HG03045 (cell line): ENCODE data around the gene PPP3CA.

Experiments used
- ATAC-seq: cut with Tn5 transposase; IDR thresholded peaks from one replicate; pipeline ENCODE4 v1.9.1; 2021; ENCODE audit warnings: mild to moderate bottlenecking, moderate library complexity; ENCODE audit not compliant: unreplicated experiment

The PPP3CA gene

DNA sequence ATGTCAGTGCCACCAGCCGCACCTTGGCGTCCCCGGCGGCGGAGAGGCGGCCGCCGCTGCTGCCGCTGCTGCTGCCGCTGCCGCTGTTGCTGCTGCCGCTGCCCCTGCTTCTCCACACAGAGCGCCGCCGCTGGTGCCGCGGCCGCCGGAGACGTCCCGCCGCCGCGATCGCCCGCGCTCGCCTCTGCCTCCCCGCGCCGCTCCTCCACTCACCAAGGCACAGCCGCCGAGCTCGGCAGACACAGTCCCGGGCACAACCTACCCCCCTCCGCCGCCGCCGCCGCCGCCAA, at the start of gene PPP3CA:
TSS of gene PPP3CA (minus strand) at position 260 of the 290 bp plus-strand sequence.
- ATAC-seq = peak; percentile 26

GRCh38 chr4:101393256-101393655, 45.9 kb upstream of the PPP3CA start:
- ATAC-seq = no peak

DNA sequence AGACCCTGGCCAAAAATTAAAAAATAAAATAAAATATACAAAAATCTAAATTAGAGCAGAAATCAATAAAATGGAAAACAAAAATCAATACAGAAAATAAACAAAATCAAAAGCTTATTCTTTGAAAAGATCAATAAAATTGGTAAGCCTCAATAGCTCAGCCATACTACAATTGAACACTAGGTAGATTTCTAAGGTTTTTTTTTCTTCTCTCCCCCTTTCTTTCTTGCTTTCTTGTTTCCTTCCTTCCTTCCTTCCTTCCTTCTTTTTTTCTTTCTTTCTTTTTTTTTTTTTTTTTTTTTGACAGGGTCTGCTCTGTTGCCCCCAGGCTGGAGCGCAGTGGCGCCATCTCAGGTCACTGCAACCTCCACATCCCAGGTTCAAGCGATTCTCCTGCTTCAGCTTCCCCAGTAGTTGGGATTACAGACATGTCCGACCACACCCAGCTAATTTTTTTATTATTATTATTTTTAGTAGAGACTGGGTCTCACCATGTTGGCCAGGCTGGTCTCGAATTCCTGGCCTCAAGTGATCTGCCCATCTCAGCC, 23.4 kb upstream of the PPP3CA start:
- ATAC-seq = no peak

- no peak for ATAC-seq
These were observed 19.9 kb upstream of the PPP3CA start for GRCh38 chr4:101367201-101367600.

DNA sequence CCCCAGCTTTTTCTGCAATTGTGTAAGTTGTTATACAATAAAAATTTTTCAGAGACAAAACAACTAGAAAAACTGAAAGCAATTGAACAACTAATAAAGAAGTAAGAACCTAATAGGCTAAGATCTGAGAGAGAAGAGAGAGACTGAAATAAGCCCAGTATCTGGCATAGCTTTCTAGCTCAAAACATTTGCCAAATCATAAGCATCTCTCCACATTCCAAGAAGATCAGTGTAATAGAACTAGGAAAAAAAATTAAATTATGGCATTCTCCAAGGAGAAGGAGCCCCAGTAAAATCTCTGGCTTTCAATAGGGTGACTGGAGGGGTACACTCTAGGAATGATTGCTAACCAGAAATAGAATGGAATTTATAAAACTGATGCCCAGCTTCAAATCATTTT, 19.0 kb upstream of the PPP3CA start:
- ATAC-seq = no peak

DNA sequence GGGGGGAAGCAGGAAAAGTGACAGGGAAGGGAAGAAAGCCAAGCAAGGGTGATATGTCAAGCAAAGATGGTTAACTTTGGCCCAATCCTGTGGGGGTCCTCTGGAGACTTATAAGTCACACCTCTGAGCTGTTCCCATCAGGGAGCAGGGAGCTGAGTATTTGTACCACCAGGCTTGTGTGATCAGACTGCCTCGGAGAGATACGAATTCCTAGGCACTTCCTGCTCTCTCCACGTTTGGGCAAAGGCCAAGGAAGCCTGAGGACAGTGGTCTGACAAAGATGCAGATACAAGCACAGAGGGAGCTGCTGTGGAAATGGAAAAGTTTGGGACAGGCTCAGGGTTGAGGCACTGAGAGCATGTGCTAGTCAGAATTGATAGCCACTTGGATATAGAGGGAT, 10.4 kb upstream of the PPP3CA start:
- no peak for ATAC-seq

- no peak for ATAC-seq
These were observed 9.6 kb upstream of the PPP3CA start for GRCh38 chr4:101356928-101357327.

- ATAC-seq = no peak
These were observed 8.7 kb upstream of the PPP3CA start for GRCh38 chr4:101355767-101356702.

GRCh38 chr4:101355246-101355645, 7.9 kb upstream of the PPP3CA start:
- peak; percentile 94 for ATAC-seq

DNA sequence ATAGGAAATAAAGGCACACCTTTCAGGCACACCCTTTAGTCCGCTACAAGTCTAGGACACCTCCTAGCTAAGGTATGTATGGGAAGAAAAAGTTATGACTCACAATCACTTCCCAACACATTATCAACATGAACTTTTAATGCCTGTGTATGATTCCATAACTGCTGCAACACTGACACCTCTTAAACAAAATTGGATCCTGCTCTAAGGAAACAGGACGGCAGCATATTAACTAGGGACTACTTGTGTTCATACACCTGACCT, 2.4 kb upstream of the PPP3CA start:
- no peak for ATAC-seq

DNA sequence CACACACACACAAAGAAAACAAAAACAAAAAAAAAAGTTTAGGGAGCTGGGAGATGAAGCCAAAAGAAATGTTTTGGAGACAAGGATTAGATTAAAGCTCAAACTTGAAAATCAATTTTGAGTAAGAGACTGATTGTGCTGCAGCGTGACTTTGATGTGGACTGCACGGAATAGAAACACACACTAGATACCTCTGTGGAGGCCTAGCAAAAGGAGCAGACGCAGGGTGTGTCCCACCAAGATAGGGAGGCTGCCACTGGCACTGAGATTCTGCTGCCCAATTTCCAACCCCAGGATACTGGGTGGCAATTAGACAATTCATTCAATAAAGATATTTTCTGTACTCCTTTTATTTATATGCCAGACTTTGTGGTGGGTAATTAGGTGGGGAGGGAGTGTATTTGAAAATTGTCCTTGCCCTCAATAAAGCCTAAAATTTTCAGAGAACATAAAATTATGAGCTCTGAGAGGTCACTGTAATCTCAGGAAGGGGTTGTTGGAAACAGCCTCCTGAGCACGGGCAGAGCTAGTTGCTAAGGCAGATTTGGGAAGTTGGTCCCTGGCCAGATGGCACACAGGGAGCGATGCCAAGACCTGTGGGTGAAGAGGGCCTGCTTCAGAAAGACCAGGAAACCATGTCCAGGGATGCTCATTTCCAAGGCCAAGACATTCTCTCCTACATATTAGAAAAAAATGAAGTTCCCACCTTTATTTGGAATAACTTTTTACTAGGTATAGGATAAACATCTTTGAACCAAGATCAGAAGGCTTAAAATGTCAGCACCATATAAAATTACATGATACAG, 1.9 kb upstream of the PPP3CA start:
- ATAC-seq = no peak

DNA sequence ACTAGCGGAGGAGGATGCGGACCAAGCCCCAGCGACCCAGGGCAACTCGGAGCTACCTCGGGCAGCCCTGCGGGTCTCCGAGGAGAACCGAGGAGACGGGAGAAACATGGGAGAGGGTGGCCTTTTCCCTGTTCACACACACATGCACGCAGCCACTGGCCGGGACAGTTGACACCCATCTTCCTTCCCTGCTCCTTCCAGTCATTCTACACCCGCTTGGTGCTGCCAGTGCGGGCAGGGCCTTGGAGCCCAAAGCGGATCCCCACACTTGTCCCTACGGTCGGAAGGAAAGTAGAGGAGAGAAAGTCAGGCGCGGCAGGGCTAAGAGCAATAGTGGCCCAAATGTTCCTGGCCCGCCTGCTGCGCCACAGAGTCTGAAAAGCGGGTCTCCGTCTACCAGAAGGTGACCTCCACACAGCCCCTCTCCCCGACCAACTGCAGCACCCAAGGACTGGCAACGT, 1.1 kb upstream of the PPP3CA start:
- ATAC-seq = no peak

GRCh38 chr4:101347557-101348366, 436 bp upstream of the PPP3CA start:
- peak; percentile 79 for ATAC-seq

GRCh38 chr4:101346351-101347266, 717 bp downstream of the PPP3CA start:
- peak; percentile 13 for ATAC-seq

DNA sequence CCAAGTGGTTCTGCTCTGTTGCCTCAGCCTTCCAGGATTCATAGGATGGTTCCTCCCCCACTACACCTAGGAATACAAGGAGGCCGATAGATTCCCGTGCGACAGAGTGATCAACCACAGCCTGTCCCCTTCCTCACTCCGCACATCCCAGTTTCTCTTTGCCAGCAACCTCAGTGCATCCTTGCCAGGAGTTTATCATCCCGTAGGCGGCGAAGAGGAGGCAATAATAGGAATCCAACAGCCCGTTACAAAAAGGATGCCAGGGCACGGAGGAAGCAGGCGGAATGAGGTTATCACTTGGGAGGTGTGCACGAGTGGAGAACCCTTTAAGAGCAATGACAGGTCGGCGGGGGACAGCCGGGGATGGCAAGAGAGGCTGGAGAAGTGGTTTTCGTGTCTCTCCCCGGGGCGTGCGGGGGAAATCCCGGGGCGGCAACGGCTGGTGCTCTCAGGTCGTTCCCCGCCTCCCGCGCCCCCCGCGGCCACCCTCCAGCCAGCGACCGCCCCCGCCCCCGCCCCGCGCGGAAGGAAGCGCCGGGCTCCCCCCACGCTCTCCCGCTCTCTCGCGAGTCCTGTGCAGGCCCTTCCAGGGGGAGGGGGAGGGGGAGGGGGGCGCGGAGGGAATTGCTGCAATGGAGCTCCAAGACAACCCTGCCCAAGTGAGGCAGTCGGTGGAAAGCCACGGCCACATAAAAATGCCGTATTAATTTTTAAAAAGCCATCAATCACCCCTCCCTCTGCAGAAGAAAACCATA, 1.6 kb downstream of the PPP3CA start:
- no peak for ATAC-seq

GRCh38 chr4:101345271-101345595, 2.1 kb downstream of the PPP3CA start:
- no peak for ATAC-seq

- no peak for ATAC-seq
These were observed 8.0 kb downstream of the PPP3CA start for GRCh38 chr4:101339332-101339731.

DNA sequence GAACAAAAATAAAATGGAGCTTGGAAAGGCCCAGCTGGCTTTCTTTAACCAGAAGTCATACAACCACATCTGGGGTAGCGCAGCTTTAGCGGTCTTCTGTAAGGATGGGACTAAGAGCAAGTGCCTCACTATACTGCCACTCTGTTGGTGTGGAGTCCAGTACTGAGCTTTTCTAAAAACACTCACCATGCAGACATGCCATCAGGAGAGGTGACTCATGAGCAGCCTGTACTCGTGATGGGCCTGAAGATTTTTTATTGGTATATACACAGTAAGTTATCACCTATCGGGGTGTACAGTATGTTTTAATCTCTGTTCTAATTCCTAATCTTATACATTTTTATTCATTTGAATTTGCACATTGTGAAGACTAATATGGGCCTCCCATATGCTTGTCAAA, 9.6 kb downstream of the PPP3CA start:
- no peak for ATAC-seq

DNA sequence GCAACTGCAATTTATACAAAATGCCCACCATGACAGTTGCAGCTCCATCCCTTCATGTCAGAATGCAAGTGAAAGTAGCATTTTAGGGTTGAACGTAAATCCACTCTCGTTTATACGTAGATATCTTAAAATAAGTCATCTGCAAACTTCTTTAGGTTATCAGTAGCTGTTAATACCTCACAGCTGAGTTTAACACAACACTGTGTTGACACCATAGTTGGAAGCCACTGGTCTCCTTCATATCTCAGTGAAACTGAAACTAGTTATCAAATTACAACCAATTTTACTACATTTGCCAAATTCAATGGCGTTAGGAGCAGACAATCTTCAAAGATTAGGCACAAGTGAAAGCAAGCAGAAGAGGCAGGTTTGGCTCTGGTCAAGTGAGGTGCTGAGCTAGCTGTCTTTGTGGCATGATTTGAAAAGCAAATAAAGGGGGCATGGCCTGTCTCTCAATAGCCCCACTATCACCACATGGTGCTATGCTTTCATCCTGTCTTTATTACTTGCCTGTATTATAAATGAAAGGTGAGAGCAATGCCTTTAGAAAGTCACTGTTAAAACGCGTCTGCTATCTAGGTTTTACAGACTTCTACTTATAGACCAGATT, 12.3 kb downstream of the PPP3CA start:
- ATAC-seq = peak; percentile 43
